Skeletal muscle tissue (tissue), 4 donors: ENCODE data around the gene DENND2C. TPM values are rescaled to one million over a fixed set of nuclear protein-coding genes. Genes with fewer than 3 reads are reported as not detected.

Experiments used
- H3K27ac ChIP-seq: one replicate; pipeline ENCODE4 v1.7.0; 2013; ENCODE audit warnings: mild to moderate bottlenecking, low read depth, low read length, inconsistent platforms
- H3K27me3 ChIP-seq, 3 donors: one replicate each; pipeline ENCODE4 v1.7.0; 2013; ENCODE audit warnings: low read length in 3 of 3; ENCODE audit not compliant: control insufficient read depth in 3 of 3, insufficient read depth in 3 of 3
- H3K36me3 ChIP-seq, 3 donors: one replicate each; pipeline ENCODE4 v1.7.0; 2013; ENCODE audit warnings: low read length in 3 of 3; ENCODE audit not compliant: control insufficient read depth in 3 of 3, insufficient read depth in 3 of 3
- H3K4me1 ChIP-seq, 3 donors: one replicate each; pipeline ENCODE4 v1.7.0; 2013; ENCODE audit warnings: low read length in 3 of 3, mild to moderate bottlenecking in 3 of 3; ENCODE audit not compliant: control insufficient read depth in 3 of 3, insufficient read depth in 3 of 3
- H3K4me3 ChIP-seq, 3 donors: one replicate each; pipeline ENCODE4 v1.7.0; 2013; ENCODE audit warnings: low read length in 3 of 3
- H3K9ac ChIP-seq, 3 donors: one replicate each; pipeline ENCODE4 v1.7.0; 2013; ENCODE audit warnings: low read length in 3 of 3, mild to moderate bottlenecking in 3 of 3, moderate library complexity in 2 of 3, low read depth in 1 of 3
- H3K9me3 ChIP-seq, 3 donors: one replicate each; pipeline ENCODE4 v1.7.0; 2013; ENCODE audit warnings: low read length in 3 of 3; ENCODE audit not compliant: control insufficient read depth in 3 of 3
- total RNA-seq: library from RNA; depleted of rRNA; stranded (reverse); fragments of >200 nt; gene quantifications from one replicate; pipeline ENCODE4 v1.2.3, GENCODE V29; 2014
- donor health status: Osteomylitis.

The DENND2C gene
- total RNA-seq, 1 donor from 2014 or later, result 7.8 TPM

- Histone ChIP-seq H3K4me3 (peak overlapping the region; percentile 8 to 49 (median 11)), H3K9ac (peak overlapping the region in 1 of 3 donors; percentile 40), H3K27ac (peak overlapping the region; percentile 75), H3K36me3 (peaks cover 30 to 74% (median 50%) of the 10 kb centered on the region in 3 donors), H3K9me3 (no peaks in the 10 kb centered on the region), H3K4me1 (peaks cover 52 to 73% (median 53%) of the 10 kb centered on the region in 3 donors), H3K27me3 (no peaks in the 10 kb centered on the region)
Observed at GRCh38 chr1:114688526-114688925, 18.7 kb upstream of the DENND2C start.

DNA sequence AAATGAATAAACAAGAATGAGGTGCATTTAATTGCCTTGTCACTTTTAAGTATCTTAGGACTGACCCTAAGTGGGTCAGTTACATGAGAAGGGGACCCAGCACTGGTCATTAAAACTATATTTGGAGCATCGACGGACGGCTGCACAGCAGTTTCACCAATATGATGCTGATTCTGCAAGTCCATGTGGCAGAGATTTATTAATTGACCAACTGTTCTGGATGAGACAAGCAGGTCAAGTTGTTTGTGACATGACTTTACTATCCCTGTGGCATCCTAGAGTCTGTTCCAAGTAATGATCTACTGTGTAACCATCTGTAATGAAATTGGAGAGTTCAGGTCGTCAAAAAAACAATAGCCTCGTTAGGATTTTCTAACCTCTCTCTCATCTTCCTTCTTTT lies 16.0 kb upstream of the DENND2C start:
- Histone ChIP-seq H3K4me1 (peaks cover 52 to 73% (median 56%) of the 10 kb centered on the region in 3 donors), H3K4me3 (peak overlapping the region in 1 of 3 donors; percentile 23), H3K9me3 (no peaks in the 10 kb centered on the region), H3K9ac (peak overlapping the region in 1 of 3 donors; percentile 3), H3K27ac (peak overlapping the region; percentile 75), H3K27me3 (no peaks in the 10 kb centered on the region), H3K36me3 (peaks cover 35 to 84% (median 60%) of the 10 kb centered on the region in 3 donors)

- H3K36me3 ChIP-seq, result peaks cover 64 to 93% (median 72%) of the 10 kb centered on the region in 3 donors
- no peaks in the 10 kb centered on the region for H3K27me3 ChIP-seq
- H3K9ac ChIP-seq, result no peak overlapping the region
- H3K27ac ChIP-seq, result peak overlapping the region; percentile 23
- no peak overlapping the region for H3K4me3 ChIP-seq
- H3K4me1 ChIP-seq, result peaks cover 4 to 34% (median 5%) of the 10 kb centered on the region in 3 donors
- no peaks in the 10 kb centered on the region for H3K9me3 ChIP-seq
Observed at GRCh38 chr1:114677691-114678090, 7.8 kb upstream of the DENND2C start.

GRCh38 chr1:114676115-114676514 lies 6.3 kb upstream of the DENND2C start:
- peaks cover 66 to 95% (median 71%) of the 10 kb centered on the region in 3 donors for H3K36me3 ChIP-seq
- no peak overlapping the region for H3K9ac ChIP-seq
- H3K4me1 ChIP-seq, result peaks cover 11 to 41% (median 17%) of the 10 kb centered on the region in 3 donors
- peak overlapping the region; percentile 10 for H3K27ac ChIP-seq
- no peak overlapping the region for H3K4me3 ChIP-seq
- no peaks in the 10 kb centered on the region for H3K9me3 ChIP-seq
- no peaks in the 10 kb centered on the region for H3K27me3 ChIP-seq

DNA sequence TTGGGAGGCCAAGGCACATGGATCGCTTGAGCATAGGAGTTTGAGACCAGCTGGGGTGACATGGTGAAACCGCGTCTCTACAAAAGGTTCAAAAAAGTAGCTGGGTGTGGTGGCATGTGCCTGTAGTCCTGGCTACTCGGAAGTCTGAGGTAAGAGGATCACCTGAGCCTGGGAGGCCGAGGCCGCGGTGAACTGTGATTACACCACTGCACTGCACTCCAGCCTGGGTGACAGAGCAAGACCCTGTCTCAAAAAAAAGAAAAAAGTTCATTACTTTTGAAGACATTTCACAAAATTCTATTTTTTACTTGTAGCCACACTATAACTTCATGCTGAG lies 2.1 kb upstream of the DENND2C start:
- H3K9me3 ChIP-seq, result no peaks in the 10 kb centered on the region
- peaks cover 17 to 41% (median 28%) of the 10 kb centered on the region in 3 donors for H3K4me1 ChIP-seq
- H3K36me3 ChIP-seq, result peaks cover 35 to 56% (median 37%) of the 10 kb centered on the region in 3 donors
- H3K9ac ChIP-seq, result no peak overlapping the region
- no peak overlapping the region for H3K4me3 ChIP-seq
- no peaks in the 10 kb centered on the region for H3K27me3 ChIP-seq
- peak overlapping the region; percentile 87 for H3K27ac ChIP-seq

DNA sequence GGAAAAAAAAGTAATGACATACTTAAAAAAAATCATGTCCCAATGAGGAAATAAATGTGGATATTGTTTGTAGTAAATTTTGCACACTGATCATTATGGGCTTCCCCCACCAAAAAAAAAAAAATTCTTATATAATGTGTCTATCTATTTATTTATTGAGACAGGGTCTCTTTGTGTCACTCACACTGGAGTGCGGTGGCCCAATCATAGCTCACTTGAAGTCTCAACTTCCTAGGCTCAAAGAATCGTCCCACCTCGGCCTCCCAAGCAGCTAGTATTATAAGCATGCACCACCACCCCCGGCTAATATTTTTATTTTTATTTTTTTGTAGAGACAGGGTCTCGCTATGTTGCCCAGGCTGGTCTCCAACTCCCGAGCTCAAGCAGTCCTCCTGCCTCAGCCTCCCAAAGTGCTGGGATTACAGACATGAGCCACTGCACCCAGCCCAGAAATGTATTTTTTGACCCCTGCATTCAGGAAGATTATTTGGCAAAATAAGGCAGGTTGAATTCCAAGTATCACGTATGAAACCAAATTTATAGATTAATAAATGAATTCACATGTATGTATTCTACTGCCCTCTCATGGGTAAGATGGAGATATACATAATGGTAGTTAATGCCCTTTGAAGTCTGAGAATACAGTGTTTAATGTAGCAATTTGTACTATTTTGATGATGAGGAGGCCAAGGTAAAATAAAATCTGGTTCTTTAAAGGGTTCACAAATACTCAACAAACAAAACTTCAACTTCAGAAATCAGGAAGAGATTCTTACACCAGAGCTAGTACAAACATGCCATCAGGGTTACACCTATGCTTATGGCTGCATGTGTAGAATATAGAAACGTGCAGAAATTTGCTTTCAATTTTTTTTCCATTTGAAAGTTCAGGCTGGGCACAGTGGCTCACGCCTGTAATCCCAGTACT lies 1.4 kb upstream of the DENND2C start:
- H3K27me3 ChIP-seq, result no peaks in the 10 kb centered on the region
- peak overlapping the region; percentile 87 for H3K27ac ChIP-seq

DNA sequence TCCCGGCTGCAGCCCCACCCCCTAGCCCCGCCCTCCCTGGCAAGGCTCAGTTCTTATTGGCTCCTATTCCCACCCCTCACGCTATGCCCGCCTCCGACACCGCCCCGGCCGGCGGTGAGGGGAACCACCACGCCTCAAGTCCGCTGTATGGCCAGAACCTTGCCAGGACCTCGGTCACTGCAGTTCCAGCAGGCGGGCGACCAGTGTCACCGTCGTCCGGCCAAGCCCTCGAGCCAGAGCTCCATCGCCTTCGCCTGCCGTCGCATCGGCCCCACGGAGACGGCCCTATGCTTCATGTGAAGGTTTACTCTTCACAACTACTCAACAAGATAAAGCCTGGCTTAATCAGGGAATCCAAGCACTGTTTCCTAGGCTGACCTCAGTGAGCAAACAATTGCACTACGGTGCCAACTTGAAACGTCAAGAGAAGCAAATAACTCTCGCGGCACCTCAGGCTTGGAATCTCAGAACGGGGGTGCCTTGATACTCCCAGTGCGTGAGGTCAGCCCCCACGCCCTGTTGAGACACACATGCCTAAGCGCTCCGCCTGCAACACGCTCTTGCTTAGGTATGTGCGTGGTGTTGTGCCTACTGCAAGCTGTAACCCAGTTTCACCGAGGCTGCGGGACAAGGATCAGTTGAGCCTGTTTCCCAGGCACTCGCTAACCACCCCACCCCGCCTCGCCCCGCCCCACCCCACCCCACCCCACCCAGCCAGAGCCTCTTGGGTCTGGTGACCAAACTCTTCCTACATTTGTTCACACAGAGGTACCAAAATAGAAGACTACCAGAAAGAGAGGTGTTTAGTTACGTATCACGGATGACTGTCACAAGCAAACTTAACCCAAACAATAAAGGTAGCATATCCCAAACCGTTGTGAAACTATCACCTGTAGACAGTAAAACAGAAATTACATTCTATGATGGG lies 498 bp upstream of the DENND2C start:
- Histone ChIP-seq H3K27me3 (no peaks in the 10 kb centered on the region), H3K9me3 (no peaks in the 10 kb centered on the region), H3K4me1 (peaks cover 14 to 36% (median 26%) of the 10 kb centered on the region in 3 donors), H3K36me3 (peaks cover 24 to 40% (median 27%) of the 10 kb centered on the region in 3 donors), H3K9ac (peak overlapping the region; percentile 63 to 87 (median 65)), H3K27ac (peak overlapping the region; percentile 87), H3K4me3 (peak overlapping the region; percentile 78 to 85 (median 83))

More for the DNA sequence above, 1.4 kb upstream of the DENND2C start:
- H3K9me3 ChIP-seq, result no peaks in the 10 kb centered on the region
- no peak overlapping the region for H3K9ac ChIP-seq
- peaks cover 30 to 49% (median 31%) of the 10 kb centered on the region in 3 donors for H3K36me3 ChIP-seq
- H3K4me1 ChIP-seq, result peaks cover 14 to 41% (median 28%) of the 10 kb centered on the region in 3 donors
- peak overlapping the region in 1 of 3 donors; percentile 29 for H3K4me3 ChIP-seq

GRCh38 chr1:114668784-114669561 lies 876 bp downstream of the DENND2C start:
- Histone ChIP-seq H3K9me3 (no peaks in the 10 kb centered on the region), H3K4me3 (peak overlapping the region; percentile 78 to 85 (median 83)), H3K36me3 (peaks cover 12 to 26% (median 16%) of the 10 kb centered on the region in 3 donors), H3K4me1 (peaks cover 14 to 31% (median 25%) of the 10 kb centered on the region in 3 donors), H3K9ac (peak overlapping the region; percentile 71 to 89 (median 86)), H3K27ac (peak overlapping the region; percentile 87), H3K27me3 (no peaks in the 10 kb centered on the region)

- no peaks in the 10 kb centered on the region for H3K27me3 ChIP-seq
- H3K9me3 ChIP-seq, result no peaks in the 10 kb centered on the region
- peak overlapping the region in 1 of 3 donors; percentile 9 for H3K4me3 ChIP-seq
- H3K36me3 ChIP-seq, result peaks cover 7 to 20% (median 12%) of the 10 kb centered on the region in 3 donors
- H3K9ac ChIP-seq, result peak overlapping the region in 1 of 3 donors; percentile 86
- H3K4me1 ChIP-seq, result peaks cover 14 to 26% (median 25%) of the 10 kb centered on the region in 3 donors
- peak overlapping the region; percentile 87 for H3K27ac ChIP-seq
Observed at GRCh38 chr1:114668373-114668772, 1.5 kb downstream of the DENND2C start.
